ENCODE measurements around the gene EPS15. TPM values are rescaled to one million over a fixed set of nuclear protein-coding genes. Genes with fewer than 3 reads are reported as not detected.
A peak's percentile ranks its signal among the peaks of the same experiment; 100 is the strongest.
"Not testable (repeated sequence)": the region's sequence is repeated elsewhere in the genome, so short reads cannot be mapped to it uniquely, and the experiment has no call there.

EPS15 gene
- total and polyA plus RNA-seq, 2 experiments from 2014 or later: 14.9 to 46.0 TPM

DNA sequence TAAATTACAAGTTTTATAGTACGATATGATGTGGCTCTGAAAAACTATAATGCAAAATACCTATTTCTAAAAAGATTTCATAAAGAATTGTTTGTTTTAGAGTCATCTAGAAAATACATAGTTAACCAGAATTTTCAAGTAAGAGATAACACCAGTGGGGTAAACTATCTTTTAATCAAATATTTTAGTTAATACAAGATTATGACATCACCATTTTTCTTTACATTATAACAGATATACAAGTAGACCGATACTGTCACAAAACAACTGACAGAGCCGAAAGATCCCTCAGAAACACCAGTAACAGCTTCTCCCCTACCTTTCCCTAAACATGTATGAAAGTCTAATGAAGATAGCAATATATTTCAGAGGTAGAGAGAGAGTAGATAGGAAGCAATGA lies 54.2 kb downstream of the EPS15 start:
- no peak overlapping the region for H3K27ac ChIP-seq
- no peaks in the 10 kb centered on the region for H3K9me3 ChIP-seq (ENCODE audit: low read depth)
- no peak overlapping the region for H3K4me3 ChIP-seq
- H3K27me3 ChIP-seq: no peaks in the 10 kb centered on the region
- no peaks in the 10 kb centered on the region for H4K20me1 ChIP-seq (ENCODE audit: insufficient read depth, poor library complexity, severe bottlenecking)
- H3K9me2 ChIP-seq (replicated peaks; ENCODE audit: insufficient read depth): no peaks in the 10 kb centered on the region
- H3K4me1 ChIP-seq (ENCODE audit: insufficient read depth): peaks cover 6% of the 10 kb centered on the region
- H3K79me2 ChIP-seq: peaks cover 3% of the 10 kb centered on the region
- no peak for TF ChIP-seq EZH2phosphoT487 (IDR thresholded peaks at IDR 0.05; ENCODE audit: low read depth, severe bottlenecking, unreplicated experiment)
- no peak for TF ChIP-seq EZH2 (IDR thresholded peaks at IDR 0.05; ENCODE audit: borderline replicate concordance)
- no peak overlapping the region for H2AFZ ChIP-seq
- H3K36me3 ChIP-seq (replicated peaks; ENCODE audit: insufficient read depth, low read depth): no peaks in the 10 kb centered on the region
- DNase-seq (ENCODE audit: low spot score): no peak
- 98% methylated on average over 3 of the region's 3 CpGs for WGBS (ENCODE audit: low lambda C conversion rate, missing lambda C conversion rate)
- no peak overlapping the region for H3K4me2 ChIP-seq

DNA sequence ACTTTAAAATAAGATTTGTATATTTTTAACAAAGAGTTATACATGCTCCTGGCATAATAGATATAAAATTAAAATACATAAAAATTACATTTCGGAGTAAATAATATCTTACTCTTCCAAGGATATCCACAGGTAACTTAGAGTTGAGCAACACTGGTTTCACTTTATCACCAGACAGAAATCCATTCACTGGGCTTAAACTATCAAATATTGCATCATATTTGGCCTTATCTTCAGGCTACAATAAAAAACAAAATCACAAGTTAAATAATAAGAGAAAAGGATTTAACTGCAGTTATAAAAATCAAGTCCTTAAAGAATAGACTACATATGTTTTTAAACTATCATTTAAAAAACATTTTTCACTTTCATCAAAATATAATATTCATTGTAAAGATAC lies 55.5 kb downstream of the EPS15 start:
- Histone ChIP-seq H3K9me3 (ENCODE audit: low read depth) (no peaks in the 10 kb centered on the region), H3K4me1 (ENCODE audit: insufficient read depth) (peaks cover 6% of the 10 kb centered on the region), H2AFZ (no peak overlapping the region), H3K27ac (peak overlapping the region; percentile 24), H3K4me3 (no peak overlapping the region), H3K79me2 (peaks cover 3% of the 10 kb centered on the region), H4K20me1 (ENCODE audit: insufficient read depth, poor library complexity, severe bottlenecking) (no peaks in the 10 kb centered on the region), H3K27me3 (no peaks in the 10 kb centered on the region), H3K4me2 (no peak overlapping the region), H3K36me3 (replicated peaks; ENCODE audit: insufficient read depth, low read depth) (no peaks in the 10 kb centered on the region), H3K9me2 (replicated peaks; ENCODE audit: insufficient read depth) (no peaks in the 10 kb centered on the region)
- WGBS (ENCODE audit: low lambda C conversion rate, missing lambda C conversion rate): 93% methylated on average over 1 of the region's 1 CpG
- no peak for DNase-seq (ENCODE audit: low spot score)
- TF ChIP-seq EZH2phosphoT487 (IDR thresholded peaks at IDR 0.05; ENCODE audit: low read depth, severe bottlenecking, unreplicated experiment): no peak
- TF ChIP-seq, protein P1, sequence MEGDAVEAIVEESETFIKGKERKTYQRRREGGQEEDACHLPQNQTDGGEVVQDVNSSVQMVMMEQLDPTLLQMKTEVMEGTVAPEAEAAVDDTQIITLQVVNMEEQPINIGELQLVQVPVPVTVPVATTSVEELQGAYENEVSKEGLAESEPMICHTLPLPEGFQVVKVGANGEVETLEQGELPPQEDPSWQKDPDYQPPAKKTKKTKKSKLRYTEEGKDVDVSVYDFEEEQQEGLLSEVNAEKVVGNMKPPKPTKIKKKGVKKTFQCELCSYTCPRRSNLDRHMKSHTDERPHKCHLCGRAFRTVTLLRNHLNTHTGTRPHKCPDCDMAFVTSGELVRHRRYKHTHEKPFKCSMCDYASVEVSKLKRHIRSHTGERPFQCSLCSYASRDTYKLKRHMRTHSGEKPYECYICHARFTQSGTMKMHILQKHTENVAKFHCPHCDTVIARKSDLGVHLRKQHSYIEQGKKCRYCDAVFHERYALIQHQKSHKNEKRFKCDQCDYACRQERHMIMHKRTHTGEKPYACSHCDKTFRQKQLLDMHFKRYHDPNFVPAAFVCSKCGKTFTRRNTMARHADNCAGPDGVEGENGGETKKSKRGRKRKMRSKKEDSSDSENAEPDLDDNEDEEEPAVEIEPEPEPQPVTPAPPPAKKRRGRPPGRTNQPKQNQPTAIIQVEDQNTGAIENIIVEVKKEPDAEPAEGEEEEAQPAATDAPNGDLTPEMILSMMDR (IDR thresholded peaks at IDR 0.05; ENCODE audit: poor library complexity): no peak
- no peak for TF ChIP-seq EZH2 (IDR thresholded peaks at IDR 0.05; ENCODE audit: borderline replicate concordance)

DNA sequence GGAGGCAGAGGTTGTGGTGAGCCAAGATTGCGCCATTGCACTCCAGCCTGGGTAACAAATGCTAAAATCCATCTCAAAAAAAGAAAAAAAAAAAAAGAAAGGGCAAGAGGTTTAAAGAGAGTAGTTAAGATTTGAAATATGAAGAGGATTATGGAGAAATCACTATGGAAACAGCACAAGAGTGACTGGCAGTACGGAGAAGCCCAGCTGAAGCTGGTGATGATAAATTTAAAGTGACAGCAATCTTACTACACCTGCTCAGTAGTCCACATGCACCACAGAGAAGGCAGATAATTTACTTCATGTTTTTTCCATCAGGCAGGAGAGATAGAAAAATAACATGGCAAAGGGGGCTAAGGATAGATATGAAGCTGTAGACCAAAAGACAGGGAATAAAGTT lies 56.8 kb downstream of the EPS15 start:
- H3K4me1 ChIP-seq (ENCODE audit: insufficient read depth); H3K9me3 ChIP-seq (ENCODE audit: low read depth); H3K27ac ChIP-seq; H2AFZ ChIP-seq; H3K4me2 ChIP-seq; H3K36me3 ChIP-seq (replicated peaks; ENCODE audit: insufficient read depth, low read depth); H3K4me3 ChIP-seq; H3K27me3 ChIP-seq; H3K9me2 ChIP-seq (replicated peaks; ENCODE audit: insufficient read depth); DNase-seq (ENCODE audit: low spot score); H4K20me1 ChIP-seq (ENCODE audit: insufficient read depth, poor library complexity, severe bottlenecking); H3K79me2 ChIP-seq: not testable (repeated sequence)
- WGBS (ENCODE audit: low lambda C conversion rate, missing lambda C conversion rate): 89% methylated on average over 2 of the region's 2 CpGs

DNA sequence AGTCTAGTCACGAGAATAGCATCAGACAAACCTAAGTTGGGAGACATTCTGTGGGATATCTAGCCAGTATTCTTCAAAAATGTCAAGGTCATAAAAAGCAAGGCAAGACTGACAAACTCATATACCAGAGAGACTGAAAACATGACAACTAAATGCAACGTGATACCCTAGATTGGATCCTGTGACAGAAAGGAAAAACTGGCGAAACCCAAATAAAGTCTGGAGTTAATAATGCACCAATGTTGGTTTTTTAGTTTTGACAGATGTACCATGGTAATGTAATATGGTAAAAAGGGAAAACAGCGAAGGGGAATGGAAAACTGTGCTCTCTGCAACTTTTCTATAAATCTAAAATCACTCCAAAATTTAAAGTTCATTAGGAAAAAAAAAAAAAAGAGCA lies 64.5 kb downstream of the EPS15 start:
- Histone ChIP-seq H3K79me2 (no peaks in the 10 kb centered on the region), H3K9me3 (ENCODE audit: low read depth) (no peaks in the 10 kb centered on the region), H3K36me3 (replicated peaks; ENCODE audit: insufficient read depth, low read depth) (no peaks in the 10 kb centered on the region), H3K4me1 (ENCODE audit: insufficient read depth) (no peaks in the 10 kb centered on the region), H2AFZ (no peak overlapping the region), H4K20me1 (ENCODE audit: insufficient read depth, poor library complexity, severe bottlenecking) (no peaks in the 10 kb centered on the region), H3K27me3 (no peaks in the 10 kb centered on the region), H3K4me2 (no peak overlapping the region), H3K9me2 (replicated peaks; ENCODE audit: insufficient read depth) (no peaks in the 10 kb centered on the region), H3K4me3 (no peak overlapping the region), H3K27ac (no peak overlapping the region)
- no peak for TF ChIP-seq EZH2phosphoT487 (IDR thresholded peaks at IDR 0.05; ENCODE audit: low read depth, severe bottlenecking, unreplicated experiment)
- WGBS (ENCODE audit: low lambda C conversion rate, missing lambda C conversion rate): 77% methylated on average over 4 of the region's 4 CpGs
- no peak for DNase-seq (ENCODE audit: low spot score)

DNA sequence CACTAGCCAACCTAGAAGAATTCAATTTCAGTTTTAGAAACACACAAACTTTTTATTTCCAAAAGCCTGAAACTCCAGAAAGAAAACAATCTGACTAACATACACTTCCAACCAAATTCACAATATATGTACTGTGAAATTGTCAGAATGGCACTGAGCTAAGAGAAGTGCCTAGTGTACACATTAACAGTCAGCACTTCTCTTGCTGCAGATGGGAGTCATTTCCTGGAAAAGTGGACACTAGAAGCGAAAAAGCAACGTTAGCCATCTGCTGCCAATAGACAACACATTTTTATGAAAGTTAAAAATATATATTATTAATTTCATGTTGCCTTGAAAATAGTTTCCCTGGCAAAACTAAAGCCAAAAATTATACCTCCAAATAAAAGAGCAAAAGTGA lies 66.1 kb downstream of the EPS15 start:
- Histone ChIP-seq H3K27me3 (no peaks in the 10 kb centered on the region), H4K20me1 (ENCODE audit: insufficient read depth, poor library complexity, severe bottlenecking) (no peaks in the 10 kb centered on the region), H2AFZ (no peak overlapping the region), H3K4me3 (no peak overlapping the region), H3K9me2 (replicated peaks; ENCODE audit: insufficient read depth) (no peaks in the 10 kb centered on the region), H3K4me1 (ENCODE audit: insufficient read depth) (no peaks in the 10 kb centered on the region), H3K9me3 (ENCODE audit: low read depth) (no peaks in the 10 kb centered on the region), H3K4me2 (no peak overlapping the region), H3K79me2 (no peaks in the 10 kb centered on the region), H3K36me3 (replicated peaks; ENCODE audit: insufficient read depth, low read depth) (no peaks in the 10 kb centered on the region), H3K27ac (no peak overlapping the region)
- no peak for DNase-seq (ENCODE audit: low spot score)
- 72% methylated on average over 2 of the region's 2 CpGs for WGBS (ENCODE audit: low lambda C conversion rate, missing lambda C conversion rate)
- TF ChIP-seq EZH2 (IDR thresholded peaks at IDR 0.05; ENCODE audit: borderline replicate concordance) (no peak), EZH2phosphoT487 (IDR thresholded peaks at IDR 0.05; ENCODE audit: low read depth, severe bottlenecking, unreplicated experiment) (no peak)
- TF ChIP-seq, protein P1 (IDR thresholded peaks at IDR 0.05; ENCODE audit: poor library complexity): no peak

DNA sequence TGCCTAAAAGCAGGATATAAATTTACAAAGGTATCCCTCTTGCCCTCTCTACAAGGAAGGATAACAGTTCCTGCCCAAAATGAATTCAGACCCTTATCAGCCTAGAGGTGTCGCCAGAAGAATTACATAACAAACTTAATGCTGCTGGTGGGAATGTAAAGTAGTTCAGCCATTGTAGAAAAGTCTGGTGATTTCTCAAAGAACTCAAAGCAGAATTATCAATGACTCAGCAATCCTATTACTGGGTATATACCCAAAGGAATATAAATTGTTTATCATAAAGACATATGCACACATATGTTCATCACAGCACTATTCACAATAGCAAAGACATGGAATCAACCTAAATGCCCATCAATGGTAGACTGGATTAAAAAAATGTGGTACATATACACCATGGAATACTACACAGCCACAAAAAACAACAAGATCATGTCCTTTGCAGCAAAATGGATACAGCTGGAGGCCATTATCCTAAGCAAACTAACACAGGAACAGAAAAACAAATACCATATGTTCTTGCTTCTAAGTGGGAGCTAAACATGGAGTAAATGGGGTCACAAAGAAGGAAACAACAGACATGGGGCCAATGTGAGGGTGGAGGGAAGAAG lies 70.1 kb downstream of the EPS15 start:
- not testable (repeated sequence) for H3K36me3 ChIP-seq (replicated peaks; ENCODE audit: insufficient read depth, low read depth); H3K27me3 ChIP-seq; H3K4me3 ChIP-seq; H3K4me1 ChIP-seq (ENCODE audit: insufficient read depth); H2AFZ ChIP-seq; H3K79me2 ChIP-seq; H3K27ac ChIP-seq; H4K20me1 ChIP-seq (ENCODE audit: insufficient read depth, poor library complexity, severe bottlenecking); H3K9me2 ChIP-seq (replicated peaks; ENCODE audit: insufficient read depth); H3K9me3 ChIP-seq (ENCODE audit: low read depth); DNase-seq (ENCODE audit: low spot score); H3K4me2 ChIP-seq
- 92% methylated on average over 1 of the region's 1 CpG for WGBS (ENCODE audit: low lambda C conversion rate, missing lambda C conversion rate)

Measured in hepatocyte (in vitro differentiated cells).